Astrocyte (in vitro differentiated cells and primary cell): ENCODE measurements around the gene PSMG3. TPM values are rescaled to one million over a fixed set of nuclear protein-coding genes. Genes with fewer than 3 reads are reported as not detected.
A peak's percentile ranks its signal among the peaks of the same experiment; 100 is the strongest.

ENCODE experiments used
- DNase-seq: peaks from one replicate; pipeline ENCODE4 v3.0.0-alpha.2; 2010; ENCODE audit warnings: low read depth
- FAIRE-seq: peaks from 2 replicates; lab custom pipeline; 2011; peaks lifted over from hg19 to GRCh38; lab: Jason Lieb, UNC
- H2AFZ ChIP-seq: 2 replicates; pipeline ENCODE4 v1.6.0; 2012; ENCODE audit warnings: low read depth, low read length, inconsistent platforms
- H3K27ac ChIP-seq: 2 replicates; pipeline ENCODE4 v1.5.1; 2011; ENCODE audit warnings: low read depth, low read length, inconsistent platforms
- H3K27me3 ChIP-seq: 2 replicates; pipeline ENCODE4 v1.6.0; 2011; ENCODE audit warnings: low read length, inconsistent platforms; ENCODE audit not compliant: insufficient read depth
- H3K36me3 ChIP-seq: 2 replicates; pipeline ENCODE4 v1.5.1; 2011; ENCODE audit warnings: low read length, inconsistent platforms; ENCODE audit not compliant: insufficient read depth
- H3K4me1 ChIP-seq: 2 replicates; pipeline ENCODE4 v1.5.1; 2011; ENCODE audit warnings: low read length, inconsistent platforms; ENCODE audit not compliant: insufficient read depth
- H3K4me2 ChIP-seq: 2 replicates; pipeline ENCODE4 v1.6.0; 2012; ENCODE audit warnings: low read length, inconsistent platforms
- H3K4me3 ChIP-seq: 2 replicates; pipeline ENCODE4 v1.5.1; 2011; ENCODE audit warnings: low read depth, mild to moderate bottlenecking, low read length, inconsistent platforms; ENCODE audit not compliant: insufficient read depth
- H3K79me2 ChIP-seq: 2 replicates; pipeline ENCODE4 v1.6.0; 2012; ENCODE audit warnings: mild to moderate bottlenecking, low read length, inconsistent platforms; ENCODE audit not compliant: insufficient read depth
- H3K9ac ChIP-seq: 2 replicates; pipeline ENCODE4 v1.6.0; 2012; ENCODE audit warnings: mild to moderate bottlenecking, low read length, inconsistent platforms
- H3K9me3 ChIP-seq: 2 replicates; pipeline ENCODE4 v1.5.1; 2012; ENCODE audit warnings: low read depth, mild to moderate bottlenecking, low read length, inconsistent platforms; ENCODE audit not compliant: insufficient read depth
- H4K20me1 ChIP-seq: 2 replicates; pipeline ENCODE4 v1.6.0; 2012; ENCODE audit warnings: low read length, inconsistent platforms; ENCODE audit not compliant: insufficient read depth
- H3K27ac Mint-ChIP-seq: one replicate; pipeline ENCODE4 v1.8.0; 2021; ENCODE audit warnings: mild to moderate bottlenecking, mixed read lengths; ENCODE audit not compliant: unreplicated experiment
- H3K27me3 Mint-ChIP-seq: one replicate; pipeline ENCODE4 v1.8.0; 2021; ENCODE audit warnings: low read depth, mixed read lengths; ENCODE audit not compliant: unreplicated experiment
- H3K36me3 Mint-ChIP-seq: one replicate; pipeline ENCODE4 v1.8.0; 2021; ENCODE audit warnings: low read depth, mixed read lengths; ENCODE audit not compliant: unreplicated experiment
- H3K4me1 Mint-ChIP-seq: one replicate; pipeline ENCODE4 v1.8.0; 2021; ENCODE audit warnings: low read depth, mixed read lengths; ENCODE audit not compliant: unreplicated experiment
- H3K4me3 Mint-ChIP-seq: one replicate; pipeline ENCODE4 v1.8.0; 2021; ENCODE audit warnings: mild to moderate bottlenecking, moderate library complexity, mixed read lengths; ENCODE audit not compliant: unreplicated experiment
- H3K9me3 Mint-ChIP-seq: one replicate; pipeline ENCODE4 v1.8.0; 2021; ENCODE audit warnings: mild to moderate bottlenecking, mixed read lengths; ENCODE audit not compliant: unreplicated experiment
- EZH2 ChIP-seq: IDR thresholded peaks from 2 replicates; pipeline ENCODE4 v1.6.1; 2012; ENCODE audit warnings: mild to moderate bottlenecking, low read length, inconsistent platforms; ENCODE audit not compliant: insufficient read depth
- total RNA-seq: library from RNA; stranded (reverse); gene quantifications from 2 replicates; pipeline ENCODE4 v1.2.1, GENCODE V29; 2021
- TF ChIP-seq, protein P1 (sequence below): IDR thresholded peaks from 2 replicates; pipeline ENCODE4 v1.5.1; 2011; ENCODE audit warnings: low read depth, mild to moderate bottlenecking, inconsistent platforms, low read length, moderate library complexity; ENCODE audit not compliant: insufficient read depth

The PSMG3 gene
- total RNA-seq, 1 donor from 2014 or later, result 30.3 TPM

GRCh38 chr7:1539882-1540775, 29.7 kb downstream of the PSMG3 start:
- H3K79me2 ChIP-seq, result peaks cover 56% of the 10 kb centered on the region
- FAIRE-seq, result no peak

DNA sequence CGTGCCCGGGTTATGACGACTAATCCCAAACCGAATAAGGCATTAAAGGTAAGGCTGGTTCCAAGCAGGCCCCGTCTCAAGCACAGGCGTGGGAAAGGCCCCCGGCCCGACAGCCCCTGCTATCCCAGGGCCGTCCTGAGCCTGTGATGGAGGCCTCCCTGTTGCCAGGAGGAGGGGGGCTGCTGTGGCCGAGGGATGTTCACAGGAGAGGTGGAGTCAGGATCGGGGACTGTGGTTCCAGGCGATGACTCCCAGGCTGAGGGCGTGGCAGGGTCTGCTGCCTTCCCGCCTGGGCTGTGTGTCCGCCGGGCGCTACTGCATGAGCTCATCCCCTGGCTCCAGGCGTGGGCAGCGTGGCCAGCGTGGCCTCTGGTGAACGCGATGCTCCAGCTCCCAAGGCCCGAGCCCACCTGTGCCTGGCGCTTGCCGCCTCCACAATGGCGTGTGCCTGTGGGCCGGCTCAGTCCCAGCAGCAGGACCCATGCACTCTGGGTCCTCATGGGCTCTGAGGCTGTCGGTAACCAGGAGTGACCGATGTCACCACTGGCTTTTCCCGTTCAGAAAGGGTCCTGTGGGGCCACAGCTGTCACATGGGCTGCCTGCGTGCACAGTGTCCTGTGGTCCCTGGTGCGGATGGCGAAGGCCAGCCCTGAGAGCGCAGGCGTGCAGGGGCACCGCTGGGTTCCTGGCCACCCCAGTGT, 30.5 kb downstream of the PSMG3 start:
- Histone ChIP-seq H3K9me3 (no peaks in the 10 kb centered on the region), H3K4me3 (peak overlapping the region; percentile 60), H3K79me2 (peaks cover 64% of the 10 kb centered on the region), H3K4me2 (peak overlapping the region; percentile 97), H3K27ac (peak overlapping the region; percentile 100), H3K27me3 (no peaks in the 10 kb centered on the region), H3K36me3 (peaks cover 2% of the 10 kb centered on the region), H3K9ac (peak overlapping the region; percentile 100), H3K4me1 (peaks cover 38% of the 10 kb centered on the region), H2AFZ (no peak overlapping the region), H4K20me1 (peaks cover 9% of the 10 kb centered on the region)
- peaks cover 16% of the 10 kb centered on the region for H3K4me1 Mint-ChIP-seq
- peak; percentile 62 for DNase-seq
- TF ChIP-seq, protein P1, sequence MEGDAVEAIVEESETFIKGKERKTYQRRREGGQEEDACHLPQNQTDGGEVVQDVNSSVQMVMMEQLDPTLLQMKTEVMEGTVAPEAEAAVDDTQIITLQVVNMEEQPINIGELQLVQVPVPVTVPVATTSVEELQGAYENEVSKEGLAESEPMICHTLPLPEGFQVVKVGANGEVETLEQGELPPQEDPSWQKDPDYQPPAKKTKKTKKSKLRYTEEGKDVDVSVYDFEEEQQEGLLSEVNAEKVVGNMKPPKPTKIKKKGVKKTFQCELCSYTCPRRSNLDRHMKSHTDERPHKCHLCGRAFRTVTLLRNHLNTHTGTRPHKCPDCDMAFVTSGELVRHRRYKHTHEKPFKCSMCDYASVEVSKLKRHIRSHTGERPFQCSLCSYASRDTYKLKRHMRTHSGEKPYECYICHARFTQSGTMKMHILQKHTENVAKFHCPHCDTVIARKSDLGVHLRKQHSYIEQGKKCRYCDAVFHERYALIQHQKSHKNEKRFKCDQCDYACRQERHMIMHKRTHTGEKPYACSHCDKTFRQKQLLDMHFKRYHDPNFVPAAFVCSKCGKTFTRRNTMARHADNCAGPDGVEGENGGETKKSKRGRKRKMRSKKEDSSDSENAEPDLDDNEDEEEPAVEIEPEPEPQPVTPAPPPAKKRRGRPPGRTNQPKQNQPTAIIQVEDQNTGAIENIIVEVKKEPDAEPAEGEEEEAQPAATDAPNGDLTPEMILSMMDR, result no peak
- TF ChIP-seq EZH2, result no peak
- FAIRE-seq, result no peak
- no peak overlapping the region for H3K4me3 Mint-ChIP-seq
- no peak overlapping the region for H3K27ac Mint-ChIP-seq
- peaks cover 4% of the 10 kb centered on the region for H3K36me3 Mint-ChIP-seq
- no peaks in the 10 kb centered on the region for H3K27me3 Mint-ChIP-seq
- H3K9me3 Mint-ChIP-seq, result no peaks in the 10 kb centered on the region

More at GRCh38 chr7:1539882-1540775, 29.7 kb downstream of the PSMG3 start:
- H3K9me3 Mint-ChIP-seq, result no peaks in the 10 kb centered on the region
- Histone ChIP-seq H3K36me3 (peaks cover 2% of the 10 kb centered on the region), H3K27ac (peak overlapping the region; percentile 100), H3K4me1 (peaks cover 34% of the 10 kb centered on the region), H3K4me3 (no peak overlapping the region), H4K20me1 (peaks cover 6% of the 10 kb centered on the region), H3K9ac (peak overlapping the region; percentile 100), H3K27me3 (no peaks in the 10 kb centered on the region), H3K4me2 (peak overlapping the region; percentile 97), H2AFZ (no peak overlapping the region), H3K9me3 (no peaks in the 10 kb centered on the region)
- no peak for TF ChIP-seq EZH2
- TF ChIP-seq, protein P1, result no peak
- no peak overlapping the region for H3K4me3 Mint-ChIP-seq
- H3K36me3 Mint-ChIP-seq, result peaks cover 6% of the 10 kb centered on the region
- peaks cover 11% of the 10 kb centered on the region for H3K4me1 Mint-ChIP-seq
- H3K27me3 Mint-ChIP-seq, result no peaks in the 10 kb centered on the region
- H3K27ac Mint-ChIP-seq, result no peak overlapping the region
- DNase-seq, result no peak
